GM12874 (cell line): Measurements from ENCODE around the gene THEMIS2.

ENCODE experiments used
- TF ChIP-seq, protein P1 (sequence below): IDR thresholded peaks from 2 replicates; pipeline ENCODE4 v1.5.1; 2011; ENCODE audit warnings: low read depth, mild to moderate bottlenecking, control low read depth, low read length, moderate library complexity; ENCODE audit not compliant: insufficient read depth

Gene THEMIS2

DNA sequence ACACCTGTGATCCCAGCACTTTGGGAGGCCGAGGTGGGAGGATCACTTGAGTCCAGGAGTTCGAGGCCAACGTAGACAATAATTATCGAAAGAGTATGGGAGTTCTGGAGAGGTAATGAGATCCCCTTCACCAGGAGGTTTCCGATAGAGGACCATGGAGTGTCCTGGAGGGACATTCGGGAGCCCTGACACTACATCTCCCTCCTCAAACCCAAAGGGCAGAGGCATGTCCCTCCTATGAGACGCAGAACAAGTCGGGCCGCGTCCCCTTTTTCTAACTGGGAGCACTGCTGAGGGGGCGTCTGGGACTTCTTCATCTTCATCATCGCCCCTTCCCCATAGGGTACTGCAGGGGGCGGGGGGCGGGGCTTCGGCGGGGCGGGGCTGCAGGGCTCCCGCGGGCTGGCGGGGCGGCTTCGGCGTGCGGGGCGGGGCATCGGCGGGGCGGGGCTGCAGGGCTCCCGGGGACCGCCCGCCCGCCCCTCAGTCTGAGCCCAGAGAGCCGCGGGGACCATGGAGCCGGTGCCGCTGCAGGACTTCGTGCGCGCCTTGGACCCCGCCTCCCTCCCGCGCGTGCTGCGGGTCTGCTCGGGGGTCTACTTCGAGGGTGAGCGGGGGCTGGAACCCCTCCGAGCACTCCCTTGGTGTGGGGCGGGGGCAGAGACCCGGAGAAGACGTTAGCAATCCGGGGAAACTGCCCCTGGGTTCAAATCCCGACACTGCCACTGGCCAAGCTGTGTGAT is at the start of gene THEMIS2:
Gene THEMIS2 (plus strand): TSS at position 486 of the 743 bp plus-strand sequence. CDS start 28 bp downstream, at position 514.
- TF ChIP-seq, protein P1, sequence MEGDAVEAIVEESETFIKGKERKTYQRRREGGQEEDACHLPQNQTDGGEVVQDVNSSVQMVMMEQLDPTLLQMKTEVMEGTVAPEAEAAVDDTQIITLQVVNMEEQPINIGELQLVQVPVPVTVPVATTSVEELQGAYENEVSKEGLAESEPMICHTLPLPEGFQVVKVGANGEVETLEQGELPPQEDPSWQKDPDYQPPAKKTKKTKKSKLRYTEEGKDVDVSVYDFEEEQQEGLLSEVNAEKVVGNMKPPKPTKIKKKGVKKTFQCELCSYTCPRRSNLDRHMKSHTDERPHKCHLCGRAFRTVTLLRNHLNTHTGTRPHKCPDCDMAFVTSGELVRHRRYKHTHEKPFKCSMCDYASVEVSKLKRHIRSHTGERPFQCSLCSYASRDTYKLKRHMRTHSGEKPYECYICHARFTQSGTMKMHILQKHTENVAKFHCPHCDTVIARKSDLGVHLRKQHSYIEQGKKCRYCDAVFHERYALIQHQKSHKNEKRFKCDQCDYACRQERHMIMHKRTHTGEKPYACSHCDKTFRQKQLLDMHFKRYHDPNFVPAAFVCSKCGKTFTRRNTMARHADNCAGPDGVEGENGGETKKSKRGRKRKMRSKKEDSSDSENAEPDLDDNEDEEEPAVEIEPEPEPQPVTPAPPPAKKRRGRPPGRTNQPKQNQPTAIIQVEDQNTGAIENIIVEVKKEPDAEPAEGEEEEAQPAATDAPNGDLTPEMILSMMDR = no peak

DNA sequence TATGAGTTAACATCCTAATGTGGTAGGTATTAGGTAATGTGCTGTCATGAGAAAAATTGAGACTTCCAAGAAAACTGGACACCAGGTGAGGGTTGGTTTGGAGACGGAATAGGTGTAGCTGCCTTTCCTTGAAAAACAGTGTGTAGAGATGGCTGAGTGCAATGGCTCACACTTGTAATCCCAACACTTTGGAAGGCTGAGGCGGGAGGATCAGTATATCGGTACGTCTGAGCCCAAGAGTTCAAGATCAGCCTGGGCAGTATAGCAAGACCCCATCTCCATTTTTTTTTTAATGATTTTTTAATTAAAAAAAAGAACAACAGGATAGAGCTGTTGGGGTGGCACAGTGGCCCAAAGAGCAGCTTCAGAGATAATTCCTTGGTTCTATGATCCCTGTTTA is 48.6 kb upstream of the THEMIS2 start:
- TF ChIP-seq, protein P1 = no peak

DNA sequence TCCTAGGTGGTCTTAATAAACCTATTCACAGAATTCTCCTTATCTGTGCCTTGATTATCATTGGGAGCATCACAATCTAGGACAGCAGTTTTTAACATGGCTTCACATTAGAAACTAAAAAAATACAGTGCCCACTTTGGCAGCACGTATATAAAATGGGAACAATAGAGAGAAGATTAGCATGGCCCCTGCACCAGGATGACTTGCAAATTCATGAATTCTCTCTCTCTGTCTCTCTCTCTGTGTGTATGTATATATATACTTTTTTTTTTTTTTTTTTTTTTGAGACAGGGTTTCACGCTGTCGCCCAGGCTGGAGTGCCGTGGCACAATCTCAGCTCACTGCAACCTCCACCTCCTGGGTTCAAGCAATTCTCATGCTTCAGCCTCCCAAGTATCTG is 47.9 kb upstream of the THEMIS2 start:
- TF ChIP-seq, protein P1 = no peak

DNA sequence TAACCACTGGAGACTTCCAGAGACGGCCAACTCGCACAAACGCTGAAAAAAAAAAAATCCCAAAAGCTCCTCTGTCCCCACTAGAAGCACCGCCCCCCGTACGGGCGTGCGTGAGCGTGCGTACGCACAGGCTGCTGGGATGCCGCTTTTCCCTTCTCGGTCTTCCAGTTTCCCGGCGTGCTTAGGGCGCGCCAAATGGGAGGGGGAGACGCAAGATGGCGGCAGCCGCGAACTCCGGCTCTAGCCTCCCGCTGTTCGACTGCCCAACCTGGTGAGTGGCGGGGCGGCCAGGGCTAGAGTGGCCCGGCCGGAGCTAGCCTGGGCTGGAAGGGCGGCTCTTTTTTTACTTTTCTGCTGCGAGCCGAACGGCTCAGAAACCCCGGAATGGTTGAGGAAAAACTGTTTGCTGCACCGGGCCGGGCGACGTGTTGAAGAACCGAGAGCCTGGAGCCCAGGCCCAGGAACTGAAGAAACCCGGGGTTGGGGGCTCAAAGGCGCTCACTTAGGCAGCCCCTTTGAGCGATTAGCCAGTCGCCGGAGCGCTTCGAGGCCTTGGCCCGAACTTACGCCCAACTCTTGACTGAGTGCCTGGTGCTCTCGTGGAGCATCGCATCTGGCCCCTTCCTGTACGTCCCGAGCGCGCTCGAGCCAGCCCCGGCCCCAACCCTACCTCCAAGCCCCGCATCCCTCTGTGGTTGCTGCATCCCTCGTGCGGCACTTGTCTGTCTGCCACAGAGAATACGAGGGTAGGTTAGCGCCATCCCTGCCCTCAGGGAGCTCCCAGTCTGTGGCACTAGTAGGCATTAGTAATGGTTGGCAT is 41.5 kb upstream of the THEMIS2 start, which contains the start of gene PPP1R8:
Gene PPP1R8 (plus strand): TSS at position 162 of the 820 bp plus-strand sequence. CDS start 54 bp downstream, at position 216.
- TF ChIP-seq, protein P1 = no peak

DNA sequence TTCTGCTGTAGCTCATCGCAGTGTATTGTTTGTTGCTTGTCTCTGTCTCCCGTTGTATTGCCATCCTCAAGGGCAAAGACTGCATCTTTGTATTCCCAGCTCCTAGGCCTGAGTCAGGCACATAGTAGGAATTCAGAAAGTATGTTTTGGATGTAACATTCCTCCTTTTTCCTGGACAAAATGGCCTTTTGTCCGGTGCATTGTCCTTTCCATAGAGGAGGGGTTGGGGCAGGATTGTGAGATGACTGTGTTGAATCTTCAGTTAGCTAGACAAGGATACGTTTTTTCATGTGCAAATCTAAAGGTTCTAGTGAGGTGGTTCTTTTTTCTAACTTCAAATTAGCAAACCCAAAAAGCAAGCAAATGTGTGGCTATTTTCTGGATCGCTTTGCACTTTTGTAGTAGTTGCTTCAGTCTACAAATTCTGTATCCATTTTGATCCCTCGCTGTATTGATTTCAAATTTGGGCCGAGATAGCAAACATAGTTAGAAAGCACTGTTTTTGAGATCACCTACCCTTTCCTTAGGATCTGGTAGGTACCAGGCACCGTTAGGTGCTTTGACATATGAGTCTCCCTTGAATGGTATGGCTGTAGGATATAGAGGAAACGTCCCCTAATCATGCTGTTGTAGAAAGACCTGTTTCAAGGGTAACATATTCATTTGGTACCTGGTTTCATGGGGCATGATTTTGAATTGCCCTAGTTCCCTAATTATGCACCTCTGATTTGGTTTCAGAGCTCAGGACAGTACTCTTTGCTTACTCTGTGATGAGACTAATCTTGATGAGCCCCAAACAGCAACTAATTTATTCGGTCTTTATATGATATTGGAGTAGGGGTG is 40.6 kb upstream of the THEMIS2 start:
- TF ChIP-seq, protein P1 = no peak

DNA sequence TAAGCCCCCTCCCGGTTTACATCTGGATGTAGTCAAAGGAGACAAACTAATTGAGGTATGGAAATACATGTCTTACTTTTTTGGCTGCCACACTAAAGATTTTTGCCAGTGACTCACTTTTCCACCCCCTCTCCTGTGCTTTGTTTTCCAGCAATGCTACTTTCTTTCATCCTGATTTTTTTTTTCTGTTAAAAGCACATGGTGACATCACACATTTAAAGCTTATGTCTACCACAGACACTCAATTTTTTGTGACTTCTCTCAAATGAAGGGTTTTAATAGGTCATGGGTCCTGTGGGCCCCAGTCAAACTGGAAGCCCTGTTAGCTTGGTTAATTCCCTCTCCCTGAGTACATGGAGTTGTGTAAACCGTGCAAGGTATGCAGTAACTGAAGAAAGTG is 39.6 kb upstream of the THEMIS2 start:
- TF ChIP-seq, protein P1 = no peak
